ENCODE results near the gene CXCL3.

DNA sequence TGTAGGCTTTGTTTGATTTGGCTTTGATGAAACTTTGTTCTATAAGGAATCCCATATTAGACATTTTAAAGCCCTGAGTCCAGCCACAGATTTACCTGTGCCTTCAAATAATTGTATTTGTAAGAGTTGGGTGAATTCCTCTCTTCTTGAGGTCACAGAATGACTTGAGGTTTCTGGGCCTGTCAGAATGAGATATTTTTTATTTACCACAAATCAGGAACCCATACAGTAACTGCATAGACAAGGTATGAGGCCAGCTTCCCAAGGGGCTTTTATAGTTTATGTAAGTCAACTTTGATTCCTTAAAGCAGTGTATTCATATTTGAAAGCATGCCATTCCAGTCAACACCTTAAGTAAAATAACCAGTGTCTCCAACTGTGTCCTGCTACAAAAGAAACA, 29.1 kb upstream of the CXCL3 start:
- TF ChIP-seq, protein P1, sequence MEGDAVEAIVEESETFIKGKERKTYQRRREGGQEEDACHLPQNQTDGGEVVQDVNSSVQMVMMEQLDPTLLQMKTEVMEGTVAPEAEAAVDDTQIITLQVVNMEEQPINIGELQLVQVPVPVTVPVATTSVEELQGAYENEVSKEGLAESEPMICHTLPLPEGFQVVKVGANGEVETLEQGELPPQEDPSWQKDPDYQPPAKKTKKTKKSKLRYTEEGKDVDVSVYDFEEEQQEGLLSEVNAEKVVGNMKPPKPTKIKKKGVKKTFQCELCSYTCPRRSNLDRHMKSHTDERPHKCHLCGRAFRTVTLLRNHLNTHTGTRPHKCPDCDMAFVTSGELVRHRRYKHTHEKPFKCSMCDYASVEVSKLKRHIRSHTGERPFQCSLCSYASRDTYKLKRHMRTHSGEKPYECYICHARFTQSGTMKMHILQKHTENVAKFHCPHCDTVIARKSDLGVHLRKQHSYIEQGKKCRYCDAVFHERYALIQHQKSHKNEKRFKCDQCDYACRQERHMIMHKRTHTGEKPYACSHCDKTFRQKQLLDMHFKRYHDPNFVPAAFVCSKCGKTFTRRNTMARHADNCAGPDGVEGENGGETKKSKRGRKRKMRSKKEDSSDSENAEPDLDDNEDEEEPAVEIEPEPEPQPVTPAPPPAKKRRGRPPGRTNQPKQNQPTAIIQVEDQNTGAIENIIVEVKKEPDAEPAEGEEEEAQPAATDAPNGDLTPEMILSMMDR (IDR thresholded peaks at IDR 0.05) = no peak
- no peak for TF ChIP-seq POLR2A (IDR thresholded peaks at IDR 0.05)
